ENCODE measurements around the gene CYP46A1.

CYP46A1 gene

GRCh38 chr14:99707420-99707819, 23.3 kb downstream of the CYP46A1 start:
- in situ Hi-C loops (cut with HindIII; ENCODE audit: low sequenced_read_pairs), result no loop called here

DNA sequence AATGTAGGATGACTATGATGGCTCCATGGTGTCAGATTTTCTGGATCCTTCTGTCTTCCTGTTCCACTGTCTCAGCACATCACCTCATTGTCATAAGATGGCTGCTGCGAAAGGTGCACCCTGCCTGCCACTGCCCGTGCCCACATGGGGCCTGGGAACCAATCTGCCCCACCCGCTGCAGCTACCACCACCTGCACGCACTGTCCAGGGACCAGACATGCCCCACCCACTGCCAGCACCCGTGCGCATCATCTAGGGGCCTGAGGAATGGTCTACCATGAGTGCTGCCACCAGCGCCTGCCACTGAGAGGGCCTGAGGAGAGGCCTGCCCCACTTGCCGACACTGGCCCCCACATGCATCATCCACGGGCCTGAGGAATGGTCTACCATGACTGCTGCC, 23.8 kb downstream of the CYP46A1 start:
- in situ Hi-C loops (cut with HindIII; ENCODE audit: low sequenced_read_pairs), result no loop called here

GRCh38 chr14:99708449-99708848, 24.4 kb downstream of the CYP46A1 start:
- in situ Hi-C loops (cut with HindIII; ENCODE audit: low sequenced_read_pairs), result no loop called here

GRCh38 chr14:99713972-99714371, 29.9 kb downstream of the CYP46A1 start:
- in situ Hi-C loops (cut with HindIII; ENCODE audit: low sequenced_read_pairs), result no loop called here

DNA sequence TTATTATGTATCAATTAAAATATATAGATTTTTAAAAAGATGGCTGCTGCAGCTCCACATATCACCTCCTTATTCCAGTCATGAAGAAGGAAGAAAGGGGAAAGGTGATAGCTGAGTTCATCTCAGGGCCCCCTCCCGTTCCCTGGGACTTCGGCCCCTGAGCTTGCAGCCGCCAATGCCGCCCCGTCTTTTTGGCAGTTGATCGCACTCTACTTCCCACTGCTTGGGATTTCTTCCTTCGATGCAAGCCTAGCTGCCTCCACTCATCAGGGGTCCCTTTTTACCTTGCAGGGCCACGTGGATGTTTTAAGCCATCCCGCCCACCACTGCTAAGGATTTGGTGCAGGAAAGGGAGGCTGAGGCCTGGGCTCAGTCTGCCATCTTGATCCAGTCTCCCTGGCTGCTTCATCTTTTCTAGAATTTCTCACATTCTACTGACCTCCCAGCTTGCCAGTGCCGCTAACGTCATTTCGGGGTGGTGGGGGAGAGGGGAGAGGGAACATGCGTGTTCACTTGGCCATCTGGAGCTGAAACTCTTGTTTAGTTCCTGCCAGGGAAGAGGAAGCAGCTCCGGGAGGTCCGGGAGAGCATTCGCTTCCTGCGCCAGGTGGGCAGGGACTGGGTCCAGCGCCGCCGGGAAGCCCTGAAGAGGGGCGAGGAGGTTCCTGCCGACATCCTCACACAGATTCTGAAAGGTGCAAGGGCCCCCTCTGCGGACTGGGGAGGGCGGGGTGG, 31.3 kb downstream of the CYP46A1 start:
- in situ Hi-C loops (cut with HindIII; ENCODE audit: low sequenced_read_pairs), result no loop called here

DNA sequence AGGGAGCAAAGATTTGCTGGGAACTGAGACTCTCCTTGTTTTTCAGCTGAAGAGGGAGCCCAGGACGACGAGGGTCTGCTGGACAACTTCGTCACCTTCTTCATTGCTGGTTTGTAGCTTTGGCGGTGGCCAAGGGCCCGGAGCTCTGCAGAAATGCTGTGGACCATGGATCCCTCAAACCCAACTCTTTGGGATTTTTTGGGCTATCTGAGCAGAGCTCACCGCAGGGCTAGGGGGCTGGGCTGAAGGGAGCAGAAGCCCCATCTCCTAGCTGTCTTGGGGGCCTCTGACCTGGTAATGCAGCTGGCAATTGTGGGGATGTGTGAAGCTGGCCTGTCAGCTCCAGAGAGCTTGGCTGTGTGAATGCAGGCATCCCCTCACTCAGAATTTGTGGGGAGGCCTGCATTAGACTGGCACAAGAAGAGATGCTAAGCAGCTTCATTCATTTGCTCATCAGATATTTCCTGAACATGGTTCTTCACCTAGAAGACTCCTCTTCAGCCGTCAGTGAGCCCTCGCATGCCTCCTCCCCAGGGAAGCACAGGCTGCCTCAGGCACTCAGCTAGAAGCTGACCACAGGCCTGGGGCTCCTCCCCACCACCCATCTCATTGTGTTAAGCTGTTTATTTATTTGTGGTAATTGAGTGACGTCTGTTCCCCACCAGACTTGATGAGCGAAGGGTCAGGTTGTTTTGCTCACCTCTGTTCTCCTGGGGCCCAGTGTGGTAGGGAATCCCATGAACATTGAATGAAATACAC, 32.2 kb downstream of the CYP46A1 start:
- in situ Hi-C loops (cut with HindIII; ENCODE audit: low sequenced_read_pairs), result no loop called here

GRCh38 chr14:99716850-99717681, 33.0 kb downstream of the CYP46A1 start:
- in situ Hi-C loops (cut with HindIII; ENCODE audit: low sequenced_read_pairs), result no loop called here

GRCh38 chr14:99717682-99718013, 33.5 kb downstream of the CYP46A1 start:
- in situ Hi-C loops (cut with HindIII; ENCODE audit: low sequenced_read_pairs), result no loop called here

GRCh38 chr14:99718031-99718810, 34.1 kb downstream of the CYP46A1 start:
- in situ Hi-C loops (cut with HindIII; ENCODE audit: low sequenced_read_pairs), result no loop called here

- in situ Hi-C loops (cut with HindIII; ENCODE audit: low sequenced_read_pairs), result no loop called here
Measured at GRCh38 chr14:99718811-99719192, 34.7 kb downstream of the CYP46A1 start.

DNA sequence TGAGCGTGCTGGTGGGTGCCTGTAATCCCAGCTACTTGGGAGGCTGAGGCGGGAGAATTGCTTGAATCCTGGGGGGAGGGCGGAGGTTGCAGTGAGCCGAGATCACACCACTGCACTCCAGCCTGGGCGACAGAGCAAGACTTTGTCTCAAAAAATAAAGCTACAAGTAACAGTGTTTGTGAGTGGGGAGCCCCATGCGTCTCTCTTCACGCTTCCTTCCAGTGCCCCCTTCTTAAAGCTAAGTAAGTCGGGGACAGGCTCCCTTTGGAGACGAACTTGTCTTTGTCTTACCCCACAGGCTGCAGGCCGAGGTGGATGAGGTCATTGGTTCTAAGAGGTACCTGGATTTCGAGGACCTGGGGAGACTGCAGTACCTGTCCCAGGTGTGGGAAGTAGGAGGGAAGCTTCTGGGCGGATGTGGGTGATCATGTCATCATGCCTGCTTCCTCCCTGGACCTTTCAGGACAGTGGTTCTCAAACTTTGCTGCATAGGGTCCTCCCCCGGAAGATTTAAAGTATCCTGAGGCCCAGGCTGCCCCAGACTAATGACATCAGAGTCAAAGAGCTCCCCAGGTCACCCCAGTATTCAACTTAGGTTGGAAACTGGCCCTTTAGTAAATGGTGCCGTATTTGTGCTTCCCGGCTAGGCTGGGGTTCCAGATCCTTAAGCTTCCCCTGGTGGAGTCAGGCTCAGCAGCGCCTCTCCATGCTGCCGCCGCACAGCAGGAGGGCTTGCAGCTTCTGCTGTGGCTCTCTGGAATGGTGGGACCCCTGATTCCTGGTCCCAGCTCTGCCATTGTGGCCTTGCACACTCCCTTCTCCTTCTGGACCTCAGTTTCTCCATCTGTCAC, 37.1 kb downstream of the CYP46A1 start:
- in situ Hi-C loops (cut with HindIII; ENCODE audit: low sequenced_read_pairs), result loop anchor here (5.0 to 10.0 kb wide), 3 partner anchors 74 to 151 kb away; partner anchors contain the start of gene EML1

GRCh38 chr14:99721792-99722516, 37.9 kb downstream of the CYP46A1 start:
- in situ Hi-C loops (cut with HindIII; ENCODE audit: low sequenced_read_pairs), result loop anchor here (5.0 to 10.0 kb wide), 3 partner anchors 73 to 150 kb away; partner anchors contain the start of gene EML1

DNA sequence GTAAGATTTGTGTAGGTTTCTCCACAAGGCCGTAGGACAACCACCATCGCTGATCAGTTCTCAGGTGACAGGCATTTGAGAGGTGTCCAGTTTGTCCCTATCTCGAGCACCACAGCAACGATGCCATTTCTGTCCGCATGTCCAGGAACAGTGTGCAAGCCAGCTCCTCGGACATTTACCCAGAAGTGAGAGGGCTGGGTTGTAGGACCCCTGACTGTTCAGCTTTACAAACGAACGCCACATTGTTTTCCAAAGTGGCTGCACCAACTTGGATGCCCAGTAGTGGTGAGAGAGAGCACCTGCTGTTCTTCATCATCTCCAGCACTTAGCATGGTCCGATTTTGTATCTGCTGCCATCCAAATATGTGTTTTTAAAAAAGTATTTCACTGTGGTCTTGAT, 38.6 kb downstream of the CYP46A1 start:
- in situ Hi-C loops (cut with HindIII; ENCODE audit: low sequenced_read_pairs), result loop anchor here (5.0 to 10.0 kb wide), 3 partner anchors 72 to 150 kb away; partner anchors contain the start of gene EML1

DNA sequence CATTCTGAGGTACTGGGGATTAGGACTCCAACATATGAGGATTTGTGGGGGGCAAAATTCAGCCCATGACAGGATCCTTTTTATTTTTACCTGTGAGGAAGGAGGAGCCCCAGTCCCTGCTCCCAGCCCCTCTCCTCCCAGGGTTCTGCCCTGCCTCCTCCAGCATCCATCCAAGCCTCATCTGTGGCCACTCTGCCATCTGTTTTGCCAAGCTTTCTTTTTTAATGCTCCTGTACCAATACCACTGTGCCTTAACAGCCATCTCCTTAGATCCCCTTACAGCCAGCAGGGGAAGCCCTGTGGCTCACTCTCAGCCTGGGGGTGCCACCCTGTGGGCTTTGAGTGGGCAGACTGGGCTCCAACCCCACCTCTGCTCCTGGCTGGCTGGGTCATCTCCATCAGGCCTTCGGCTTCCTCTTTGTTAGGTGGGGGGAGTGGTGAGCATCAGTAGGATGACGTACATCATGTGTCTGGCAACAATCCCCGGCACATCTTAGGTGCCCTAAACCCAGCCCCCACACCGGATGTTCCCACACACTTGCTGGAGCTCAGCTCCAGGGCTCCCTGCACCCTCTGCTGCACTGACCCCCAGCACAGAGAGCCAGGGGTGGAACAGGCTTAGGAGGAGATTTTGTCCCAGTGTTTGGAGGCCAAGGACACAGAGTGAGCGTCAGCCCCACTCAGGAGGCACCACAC, 40.2 kb downstream of the CYP46A1 start:
- in situ Hi-C loops (cut with HindIII; ENCODE audit: low sequenced_read_pairs), result loop anchor here (5.0 to 10.0 kb wide), 3 partner anchors 70 to 148 kb away; partner anchors contain the start of gene EML1

GRCh38 chr14:99724939-99725773, 41.1 kb downstream of the CYP46A1 start:
- in situ Hi-C loops (cut with HindIII; ENCODE audit: low sequenced_read_pairs), result loop anchor here (5.0 to 10.0 kb wide), 3 partner anchors 70 to 147 kb away; partner anchors contain the start of gene EML1

DNA sequence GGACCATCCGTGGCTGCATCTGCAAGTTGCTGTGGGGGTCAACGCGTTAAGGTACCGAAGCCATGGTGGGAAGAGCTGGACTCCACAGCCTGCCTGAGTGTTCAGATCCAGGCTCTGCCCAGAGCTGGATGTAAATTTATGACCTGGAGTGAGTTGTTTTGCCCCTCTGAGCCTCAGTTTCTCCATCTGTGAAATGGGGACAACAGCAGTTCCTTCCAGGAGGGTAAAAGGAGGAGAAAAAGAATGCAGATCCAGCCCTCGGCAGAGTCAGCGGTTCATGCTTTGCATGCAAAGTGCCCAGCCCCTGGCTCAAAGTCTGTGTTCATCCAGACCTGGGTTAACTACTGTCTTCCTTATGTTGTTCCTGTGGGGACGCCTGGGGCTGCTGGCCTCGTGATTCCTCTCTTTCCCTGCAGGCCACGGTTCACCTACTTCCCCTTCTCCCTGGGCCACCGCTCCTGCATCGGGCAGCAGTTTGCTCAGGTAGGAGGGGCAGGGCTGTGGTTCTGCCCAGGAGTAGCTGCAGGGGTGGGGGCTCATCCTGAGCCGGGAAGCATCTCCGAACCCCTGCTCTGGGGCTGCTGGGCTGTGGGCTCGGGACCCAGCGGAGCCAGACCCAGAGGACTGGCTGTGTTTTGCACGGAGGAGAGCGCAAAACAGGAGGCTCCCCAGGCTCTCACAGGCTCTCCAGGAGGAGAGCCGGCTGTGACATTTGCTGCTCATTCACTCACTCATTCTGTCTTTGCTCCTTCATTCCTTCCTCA, 41.9 kb downstream of the CYP46A1 start:
- in situ Hi-C loops (cut with HindIII; ENCODE audit: low sequenced_read_pairs), result loop anchor here (10.0 kb wide), 1 partner anchor 69 kb away; the partner anchor contains the start of gene EML1

All from endothelial cell of hepatic sinusoid (primary cell).